Neural cell (in vitro differentiated cells): ENCODE measurements around the gene EZR. TPM values are rescaled to one million over a fixed set of nuclear protein-coding genes. Genes with fewer than 3 reads are reported as not detected.

Experiments
- H2AFZ ChIP-seq: fragments of 200-600, 300-800 bp; sonication (generic), shearing (Covaris generic); 2 replicates; pipeline ENCODE4 v1.6.0; 2014; ENCODE audit warnings: low read depth, mild to moderate bottlenecking, antibody characterized with exemption, low read length, moderate library complexity
- H3F3A ChIP-seq: fragments of 200-600 bp; shearing (Covaris generic); 2 replicates; pipeline ENCODE4 v1.6.1; 2016; ENCODE audit warnings: mild to moderate bottlenecking, moderate library complexity, mixed read lengths, antibody characterized with exemption, low read length; ENCODE audit not compliant: insufficient read depth, poor library complexity, severe bottlenecking
- H3K27ac ChIP-seq: fragments of 200-600, 300-800 bp; sonication (generic), shearing (Covaris generic); 2 replicates; pipeline ENCODE4 v1.5.1; 2014; ENCODE audit warnings: mild to moderate bottlenecking, low read length, moderate library complexity
- H3K27me3 ChIP-seq: fragments of 300-800, 200-600 bp; sonication (generic), shearing (Covaris generic); 2 replicates; pipeline ENCODE4 v1.6.0; 2014; ENCODE audit warnings: mild to moderate bottlenecking, low read depth, low read length, moderate library complexity; ENCODE audit not compliant: insufficient read depth
- H3K36me3 ChIP-seq: fragments of 300-800, 200-600 bp; sonication (generic), shearing (Covaris generic); 2 replicates; pipeline ENCODE4 v1.5.1; 2014; ENCODE audit warnings: mild to moderate bottlenecking, antibody characterized with exemption, low read length, moderate library complexity; ENCODE audit not compliant: insufficient read depth
- H3K4me2 ChIP-seq: fragments of 300-800, 200-600 bp; sonication (generic), shearing (Covaris generic); 2 replicates; pipeline ENCODE4 v1.6.0; 2014; ENCODE audit warnings: mild to moderate bottlenecking, low read length
- H3K4me3 ChIP-seq: fragments of 300-800, 200-600 bp; sonication (generic), shearing (Covaris generic); 2 replicates; pipeline ENCODE4 v1.5.1; 2014; ENCODE audit warnings: mild to moderate bottlenecking, low read length, moderate library complexity
- H3K79me2 ChIP-seq: fragments of 200-600 bp; shearing (Covaris generic); replicated peaks from 2 replicates; pipeline ENCODE4 v1.6.0; 2014; ENCODE audit warnings: mild to moderate bottlenecking, low read length, moderate library complexity; ENCODE audit not compliant: insufficient read depth
- H3K9ac ChIP-seq: fragments of 300-800, 200-600 bp; sonication (generic), shearing (Covaris generic); 2 replicates; pipeline ENCODE4 v1.6.1; 2016; ENCODE audit warnings: mild to moderate bottlenecking, low read length, mixed read lengths
- H3K9me2 ChIP-seq: fragments of 200-600 bp; shearing (Covaris generic); 2 replicates; pipeline ENCODE4 v1.6.1; 2016; ENCODE audit warnings: mild to moderate bottlenecking, low read length, mixed read lengths; ENCODE audit not compliant: insufficient read depth
- H3K9me3 ChIP-seq: fragments of 200-600, 300-800 bp; sonication (generic), shearing (Covaris generic); 2 replicates; pipeline ENCODE4 v1.6.1; 2016; ENCODE audit warnings: mild to moderate bottlenecking, mixed run types, low read length, moderate library complexity, mixed read lengths
- H4K20me1 ChIP-seq: fragments of 200-600 bp; shearing (Covaris generic); 2 replicates; pipeline ENCODE4 v1.6.1; 2016; ENCODE audit warnings: mild to moderate bottlenecking, mixed run types; ENCODE audit not compliant: insufficient read depth
- CTCF ChIP-seq: fragments of 450-650 bp; IDR thresholded peaks from 2 replicates; pipeline ENCODE4 v1.5.1; 2014; ENCODE audit warnings: antibody characterized with exemption, mild to moderate bottlenecking, moderate library complexity; ENCODE audit not compliant: poor library complexity, severe bottlenecking
- EP300 ChIP-seq: fragments of 450-650 bp; conservative IDR thresholded peaks from 2 replicates; pipeline ENCODE4 v1.6.1; 2014; ENCODE audit warnings: antibody characterized with exemption, mild to moderate bottlenecking, moderate library complexity; ENCODE audit not compliant: poor library complexity, severe bottlenecking
- EZH2 ChIP-seq: fragments of 200-600, 300-800 bp; shearing (Covaris generic), sonication (generic); IDR thresholded peaks from 2 replicates; pipeline ENCODE4 v1.6.1; 2014; ENCODE audit warnings: antibody characterized with exemption, low read length, borderline replicate concordance, mild to moderate bottlenecking; ENCODE audit not compliant: insufficient read depth, poor library complexity, severe bottlenecking
- MXI1 ChIP-seq: fragments of 450-650 bp; conservative IDR thresholded peaks from 2 replicates; pipeline ENCODE4 v1.6.1; 2014; ENCODE audit warnings: antibody characterized with exemption, mild to moderate bottlenecking; ENCODE audit not compliant: poor library complexity, severe bottlenecking
- POLR2AphosphoS5 ChIP-seq: IDR thresholded peaks from 2 replicates; pipeline ENCODE4 v1.6.1; 2012
- RAD21 ChIP-seq: fragments of 450-650 bp; conservative IDR thresholded peaks from 2 replicates; pipeline ENCODE4 v1.6.1; 2014; ENCODE audit warnings: antibody characterized with exemption, mild to moderate bottlenecking, moderate library complexity
- REST ChIP-seq: IDR thresholded peaks from 2 replicates; pipeline ENCODE4 v1.6.1; 2012; ENCODE audit warnings: borderline replicate concordance
- SMC3 ChIP-seq: fragments of 450-650 bp; conservative IDR thresholded peaks from 2 replicates; pipeline ENCODE4 v1.6.1; 2014; ENCODE audit warnings: antibody characterized with exemption, mild to moderate bottlenecking, moderate library complexity; ENCODE audit not compliant: poor library complexity
- TAF1 ChIP-seq: IDR thresholded peaks from 2 replicates; pipeline ENCODE4 v1.6.1; 2012; ENCODE audit warnings: low read depth
- polyA plus RNA-seq: library from polyadenylated mRNA; depleted of rRNA; stranded (reverse); fragments of >200 nt; gene quantifications from 2 replicates; pipeline ENCODE4 v1.2.3, GENCODE V29; 2014

EZR gene
- polyA plus RNA-seq, 1 donor from 2014 or later = 1.6 TPM

GRCh38 chr6:158756126-158756525 is 63.0 kb downstream of the EZR start:
- H3K36me3 ChIP-seq = no peaks in the 10 kb centered on the region
- H3K27ac ChIP-seq = no peak overlapping the region
- H4K20me1 ChIP-seq = no peaks in the 10 kb centered on the region
- H3K79me2 ChIP-seq = no peaks in the 10 kb centered on the region
- H3K27me3 ChIP-seq = no peaks in the 10 kb centered on the region
- H3K4me3 ChIP-seq = no peak overlapping the region
- H3K9me2 ChIP-seq = no peaks in the 10 kb centered on the region
- H3F3A ChIP-seq = no peaks in the 10 kb centered on the region
- no peak overlapping the region for H3K4me2 ChIP-seq
- H2AFZ ChIP-seq = no peak overlapping the region
- no peak for TF ChIP-seq CTCF
- H3K9ac ChIP-seq = no peak overlapping the region
- no peaks in the 10 kb centered on the region for H3K9me3 ChIP-seq

- Histone ChIP-seq H3K4me3 (no peak overlapping the region), H3K4me2 (no peak overlapping the region), H3K9ac (no peak overlapping the region), H3K36me3 (no peaks in the 10 kb centered on the region), H4K20me1 (no peaks in the 10 kb centered on the region), H3K27me3 (no peaks in the 10 kb centered on the region), H3K9me3 (no peaks in the 10 kb centered on the region), H3K27ac (no peak overlapping the region), H3F3A (no peaks in the 10 kb centered on the region), H2AFZ (no peak overlapping the region), H3K9me2 (no peaks in the 10 kb centered on the region), H3K79me2 (no peaks in the 10 kb centered on the region)
- TF ChIP-seq REST = no peak
- no peak for TF ChIP-seq TAF1
- no peak for TF ChIP-seq EZH2
- no peak for TF ChIP-seq MXI1
- no peak for TF ChIP-seq EP300
- TF ChIP-seq CTCF = no peak
- TF ChIP-seq POLR2AphosphoS5 = no peak
- TF ChIP-seq RAD21 = no peak
- no peak for TF ChIP-seq SMC3
Observed at GRCh38 chr6:158755636-158756035, 63.5 kb downstream of the EZR start.
